ENCODE data around the gene PSME3IP1. TPM values are rescaled to one million over a fixed set of nuclear protein-coding genes. Genes with fewer than 3 reads are reported as not detected.
"Not testable (repeated sequence)": the region's sequence is repeated elsewhere in the genome, so short reads cannot be mapped to it uniquely, and the experiment has no call there.

The PSME3IP1 gene
- total and polyA plus RNA-seq, 2 of the 4 experiments (the other 2 are of a cell fraction) = 50.2 to 75.2 TPM

DNA sequence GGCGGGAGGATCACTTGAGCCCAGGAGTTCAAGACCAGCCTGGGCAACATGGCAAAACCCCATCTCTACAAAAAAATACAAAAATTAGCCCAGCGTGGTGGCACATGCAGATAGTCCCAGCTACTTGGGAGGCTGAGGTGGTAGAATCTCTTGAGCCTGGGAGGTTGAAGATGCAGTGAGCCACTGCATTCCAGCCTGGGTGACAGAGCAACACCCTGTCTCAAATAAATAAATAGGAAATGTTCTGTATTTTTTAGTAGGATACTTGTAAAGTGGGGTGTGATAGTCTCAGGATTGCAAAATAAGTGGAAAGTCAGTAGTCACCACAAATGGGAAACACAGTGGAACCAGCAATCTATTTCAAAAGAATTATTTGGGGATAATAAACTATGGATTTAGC is 4.3 kb upstream of the PSME3IP1 start:
- Histone ChIP-seq H3K9me1 (ENCODE audit: insufficient read depth, low read length) (no peaks in the 10 kb centered on the region; the same call in 1 of the 2 replicates), H3K27me3 (ENCODE audit: control insufficient read depth, insufficient read depth, low read length) (no peaks in the 10 kb centered on the region), H2AK5ac (ENCODE audit: low read depth, low read length) (no peak overlapping the region), H2AFZ (replicated peaks; ENCODE audit: low read length, poor library complexity) (no peak overlapping the region), H2BK5ac (ENCODE audit: low read depth, low read length, poor library complexity, severe bottlenecking) (peak overlapping the region; percentile 28), H3K9ac (ENCODE audit: low read depth, low read length) (no peak overlapping the region), H3K18ac (ENCODE audit: low read depth, low read length) (no peak overlapping the region), H3K4me2 (ENCODE audit: low read depth, low read length) (no peak overlapping the region), H3K56ac (ENCODE audit: extremely low read depth, insufficient read depth, low read length) (no peak overlapping the region), H4K91ac (ENCODE audit: insufficient read depth, low read depth, low read length) (no peak overlapping the region), H4K20me1 (ENCODE audit: insufficient read depth, low read length) (peaks cover 18% of the 10 kb centered on the region; the same call in 1 of the 2 replicates), H3K4me3 (ENCODE audit: insufficient read depth, low read depth, low read length) (no peak overlapping the region), H2AK9ac (replicated peaks; ENCODE audit: low read depth, low read length, poor library complexity) (no peak overlapping the region), H4K8ac (ENCODE audit: low read depth in 2 of 2, low read length in 2 of 2) (no peak overlapping the region), H3K4ac (ENCODE audit: low read depth, low read length) (no peak overlapping the region), H3K4me1 (ENCODE audit: control insufficient read depth, insufficient read depth, low read length) (peaks cover 20% of the 10 kb centered on the region), H2BK20ac (ENCODE audit: low read depth, low read length) (no peak overlapping the region), H3K9me3 (ENCODE audit: control insufficient read depth, insufficient read depth, low read length) (no peaks in the 10 kb centered on the region), H3K27ac (ENCODE audit: insufficient read depth, low read length) (no peak overlapping the region), H3K36me3 (ENCODE audit: control insufficient read depth, insufficient read depth, low read length) (no peaks in the 10 kb centered on the region; the same call in 1 of the 2 replicates), H3K79me1 (ENCODE audit: low read depth in 1 of 2, low read length in 2 of 2) (peaks cover 16 to 61% of the 10 kb centered on the region in 2 experiments), H3K23ac (ENCODE audit: low read depth, low read length) (peak overlapping the region; percentile 42; the same call in 1 of the 2 replicates), H2BK15ac (ENCODE audit: low read depth, low read length) (no peak overlapping the region), H4K5ac (ENCODE audit: low read depth, low read length) (no peak overlapping the region), H2BK120ac (ENCODE audit: low read depth, low read length) (no peak overlapping the region), H3K14ac (replicated peaks; ENCODE audit: low read depth, low read length) (no peak overlapping the region)
- in situ Hi-C loops (cut with MboI; ENCODE audit: low sequenced_read_pairs) = no loop called here
- no peak for ATAC-seq (ENCODE audit: low read depth)
- POLR2A ChIA-PET (ENCODE audit: unreplicated experiment) = no interaction called here
- CTCF ChIA-PET = interaction anchor here (0.6 to 1.0 kb wide), 2 partner anchors 9 to 110 kb away, joined by 3 read pairs; no protein-coding TSS in a partner anchor
- no CpG with 5 or more reads among the region's 2 CpGs for WGBS, 2 experiments (ENCODE audit: extremely low coverage in 2 of 2, insufficient read length in 1 of 2)
- intact Hi-C loops (cut with micrococcal nuclease) = no loop called here
- TF ChIP-seq POLR2A (IDR thresholded peaks at IDR 0.05; ENCODE audit: low read depth, low read length) = no peak
- peak; percentile 26; the same call in 1 of the 2 replicates for TF ChIP-seq CEBPB (IDR thresholded peaks at IDR 0.05; ENCODE audit: low read depth, low read length)
- DNase-seq = no peak
- dilution Hi-C loops (cut with HindIII; ENCODE audit: low sequenced_read_pairs, unreplicated experiment) = no loop called here
- BruUV-seq (replicated peaks) = no TSS peak

- H3K9ac ChIP-seq (ENCODE audit: low read depth, low read length); H3K27me3 ChIP-seq (ENCODE audit: control insufficient read depth, insufficient read depth, low read length); H3K36me3 ChIP-seq (ENCODE audit: control insufficient read depth, insufficient read depth, low read length); H2BK5ac ChIP-seq (ENCODE audit: low read depth, low read length, poor library complexity, severe bottlenecking); ATAC-seq (ENCODE audit: low read depth); H3K9me1 ChIP-seq (ENCODE audit: insufficient read depth, low read length); H2BK15ac ChIP-seq (ENCODE audit: low read depth, low read length); H3K4me2 ChIP-seq (ENCODE audit: low read depth, low read length); H3K18ac ChIP-seq (ENCODE audit: low read depth, low read length); H4K5ac ChIP-seq (ENCODE audit: low read depth, low read length); intact Hi-C loops (cut with micrococcal nuclease); POLR2A ChIA-PET (ENCODE audit: unreplicated experiment); H3K4me3 ChIP-seq (ENCODE audit: insufficient read depth, low read depth, low read length); H3K56ac ChIP-seq (ENCODE audit: extremely low read depth, insufficient read depth, low read length); H2BK20ac ChIP-seq (ENCODE audit: low read depth, low read length); DNase-seq; dilution Hi-C loops (cut with HindIII; ENCODE audit: low sequenced_read_pairs, unreplicated experiment); H3K14ac ChIP-seq (replicated peaks; ENCODE audit: low read depth, low read length); in situ Hi-C loops (cut with MboI; ENCODE audit: low sequenced_read_pairs); H4K91ac ChIP-seq (ENCODE audit: insufficient read depth, low read depth, low read length); H3K4ac ChIP-seq (ENCODE audit: low read depth, low read length); H3K23ac ChIP-seq (ENCODE audit: low read depth, low read length); H3K27ac ChIP-seq (ENCODE audit: insufficient read depth, low read length); H2AFZ ChIP-seq (replicated peaks; ENCODE audit: low read length, poor library complexity); BruUV-seq (replicated peaks); H3K9me3 ChIP-seq (ENCODE audit: control insufficient read depth, insufficient read depth, low read length); H4K8ac ChIP-seq (ENCODE audit: low read depth in 2 of 2, low read length in 2 of 2); H2AK9ac ChIP-seq (replicated peaks; ENCODE audit: low read depth, low read length, poor library complexity); H2AK5ac ChIP-seq (ENCODE audit: low read depth, low read length); H2BK120ac ChIP-seq (ENCODE audit: low read depth, low read length): not testable (repeated sequence)
- Histone ChIP-seq H3K4me1 (ENCODE audit: control insufficient read depth, insufficient read depth, low read length) (peaks cover 21% of the 10 kb centered on the region), H4K20me1 (ENCODE audit: insufficient read depth, low read length) (peaks cover 18% of the 10 kb centered on the region; the same call in 1 of the 2 replicates), H3K79me1 (ENCODE audit: low read depth in 1 of 2, low read length in 2 of 2) (peaks cover 21 to 67% of the 10 kb centered on the region in 2 experiments)
- CTCF ChIA-PET = interaction anchor here (1.0 kb wide), 1 partner anchor 110 kb away, joined by 3 read pairs; no protein-coding TSS in a partner anchor
- no CpG with 5 or more reads among the region's 4 CpGs for WGBS, 2 experiments (ENCODE audit: extremely low coverage in 2 of 2, insufficient read length in 1 of 2)
Observed at GRCh38 chr16:57189527-57189926, 3.7 kb upstream of the PSME3IP1 start.
